Measurements from ENCODE around the gene PRPF39. TPM values are rescaled to one million over a fixed set of nuclear protein-coding genes. Genes with fewer than 3 reads are reported as not detected.

PRPF39 gene
- polyA plus RNA-seq, 3 donors: 3.3 to 26.1 (median 5.4) TPM

DNA sequence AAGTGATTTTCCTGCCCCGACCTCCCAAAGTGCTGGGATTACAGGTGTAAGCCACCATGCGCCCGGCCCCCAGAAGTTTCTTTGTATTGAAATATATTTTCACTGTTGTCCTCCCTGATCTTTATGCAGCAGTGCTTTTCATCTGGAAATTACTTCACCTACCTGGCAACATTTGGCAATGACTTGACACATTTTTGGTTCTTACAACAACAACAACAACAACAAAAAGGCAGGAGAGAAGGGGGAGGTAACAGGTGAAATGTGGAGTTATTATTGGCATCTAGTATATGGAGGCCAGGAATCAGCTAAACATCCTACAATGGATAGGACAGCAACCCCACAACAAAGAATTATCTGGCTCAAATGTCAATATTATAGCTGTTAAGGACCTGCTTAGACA, 65.7 kb downstream of the PRPF39 start:
- no peak for DNase-seq
- peaks cover 0 to 3% (median 0%) of the 10 kb centered on the region in 3 donors for H3K27me3 Mint-ChIP-seq (ENCODE audit: low read depth in 3 of 3)
- H3K9me3 ChIP-seq (replicated peaks in 1 of 2; ENCODE audit: control insufficient read depth in 1 of 2, insufficient read depth in 1 of 2, low read length in 2 of 2): no peaks in the 10 kb centered on the region
- intact Hi-C loops (cut with micrococcal nuclease): no loop called here
- H3K4me1 Mint-ChIP-seq: no peaks in the 10 kb centered on the region
- peaks cover 7% of the 10 kb centered on the region for H3K79me2 ChIP-seq (ENCODE audit: insufficient read depth, low read length)
- no peaks in the 10 kb centered on the region for H4K20me1 ChIP-seq (ENCODE audit: insufficient read depth, low read length)
- no peak overlapping the region for H3K27ac ChIP-seq (ENCODE audit: low read depth in 1 of 2, low read length in 2 of 2)
- no peak overlapping the region for H3K4me3 ChIP-seq (replicated peaks in 1 of 3; ENCODE audit: low read depth in 2 of 3, low read length in 3 of 3)
- H3K9ac ChIP-seq (ENCODE audit: insufficient read depth, low read length, poor library complexity, severe bottlenecking): no peak overlapping the region
- no CpG with 5 or more reads among the region's 3 CpGs for WGBS (ENCODE audit: insufficient coverage)
- H3K27me3 ChIP-seq (ENCODE audit: control insufficient read depth in 2 of 2, insufficient read depth in 2 of 2, low read length in 2 of 2): no peaks in the 10 kb centered on the region
- no peak overlapping the region for H2AFZ ChIP-seq (ENCODE audit: insufficient read depth, low read depth, low read length, poor library complexity, severe bottlenecking)
- no peak overlapping the region for H3K4me2 ChIP-seq (replicated peaks; ENCODE audit: extremely low read depth, low read length, poor library complexity, severe bottlenecking)
- H3K4me3 Mint-ChIP-seq: no peak overlapping the region
- TF ChIP-seq, protein P1, sequence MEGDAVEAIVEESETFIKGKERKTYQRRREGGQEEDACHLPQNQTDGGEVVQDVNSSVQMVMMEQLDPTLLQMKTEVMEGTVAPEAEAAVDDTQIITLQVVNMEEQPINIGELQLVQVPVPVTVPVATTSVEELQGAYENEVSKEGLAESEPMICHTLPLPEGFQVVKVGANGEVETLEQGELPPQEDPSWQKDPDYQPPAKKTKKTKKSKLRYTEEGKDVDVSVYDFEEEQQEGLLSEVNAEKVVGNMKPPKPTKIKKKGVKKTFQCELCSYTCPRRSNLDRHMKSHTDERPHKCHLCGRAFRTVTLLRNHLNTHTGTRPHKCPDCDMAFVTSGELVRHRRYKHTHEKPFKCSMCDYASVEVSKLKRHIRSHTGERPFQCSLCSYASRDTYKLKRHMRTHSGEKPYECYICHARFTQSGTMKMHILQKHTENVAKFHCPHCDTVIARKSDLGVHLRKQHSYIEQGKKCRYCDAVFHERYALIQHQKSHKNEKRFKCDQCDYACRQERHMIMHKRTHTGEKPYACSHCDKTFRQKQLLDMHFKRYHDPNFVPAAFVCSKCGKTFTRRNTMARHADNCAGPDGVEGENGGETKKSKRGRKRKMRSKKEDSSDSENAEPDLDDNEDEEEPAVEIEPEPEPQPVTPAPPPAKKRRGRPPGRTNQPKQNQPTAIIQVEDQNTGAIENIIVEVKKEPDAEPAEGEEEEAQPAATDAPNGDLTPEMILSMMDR (IDR thresholded peaks at IDR 0.05): no peak
- H3K36me3 Mint-ChIP-seq: peaks cover 25 to 40% of the 10 kb centered on the region in 2 donors
- H3K36me3 ChIP-seq (replicated peaks in 1 of 2; ENCODE audit: control insufficient read depth in 1 of 2, insufficient read depth in 2 of 2, low read length in 2 of 2): peaks cover 3 to 29% of the 10 kb centered on the region in 2 donors
- peaks cover 0 to 3% (median 0%) of the 10 kb centered on the region in 7 donors for H3K9me3 Mint-ChIP-seq
- H3K27ac Mint-ChIP-seq: no peak overlapping the region
- H3K4me1 ChIP-seq (ENCODE audit: control insufficient read depth in 1 of 2, insufficient read depth in 2 of 2, low read length in 2 of 2): no peaks in the 10 kb centered on the region

DNA sequence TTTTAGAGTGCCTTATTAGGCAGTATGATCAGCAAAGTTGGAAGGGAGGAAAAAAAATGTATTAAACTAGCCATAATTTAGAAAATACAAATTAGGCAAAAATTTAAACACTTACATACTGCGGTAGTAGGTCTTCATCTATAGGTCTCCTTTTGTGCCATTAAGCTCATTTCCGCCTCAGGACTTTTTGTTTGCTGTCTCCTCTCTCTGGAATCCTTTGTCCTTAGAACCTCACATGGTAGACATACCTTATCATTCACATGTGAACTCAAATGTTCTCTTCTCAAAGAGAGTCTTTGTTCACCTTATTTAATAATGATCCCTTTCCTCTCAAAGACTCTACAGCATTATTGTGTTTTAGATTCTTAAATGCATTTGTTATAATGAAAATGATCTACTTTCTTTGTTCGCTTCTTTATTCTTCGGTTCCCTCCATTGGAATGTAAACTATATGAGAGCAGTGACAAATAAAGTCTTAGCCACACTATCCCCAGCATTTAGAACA, 66.5 kb downstream of the PRPF39 start:
- H3K9me3 ChIP-seq (replicated peaks in 1 of 2; ENCODE audit: control insufficient read depth in 1 of 2, insufficient read depth in 1 of 2, low read length in 2 of 2): no peaks in the 10 kb centered on the region
- peaks cover 3 to 29% of the 10 kb centered on the region in 2 donors for H3K36me3 ChIP-seq (replicated peaks in 1 of 2; ENCODE audit: control insufficient read depth in 1 of 2, insufficient read depth in 2 of 2, low read length in 2 of 2)
- Mint-ChIP-seq H3K27ac (no peak overlapping the region), H3K4me1 (no peaks in the 10 kb centered on the region), H3K9me3 (peaks cover 0 to 2% (median 0%) of the 10 kb centered on the region in 7 donors), H3K36me3 (peaks cover 23 to 32% of the 10 kb centered on the region in 2 donors), H3K27me3 (ENCODE audit: low read depth in 3 of 3) (peaks cover 0 to 3% (median 0%) of the 10 kb centered on the region in 3 donors), H3K4me3 (no peak overlapping the region)
- H3K4me3 ChIP-seq (replicated peaks in 1 of 3; ENCODE audit: low read depth in 2 of 3, low read length in 3 of 3): no peak overlapping the region
- H3K27ac ChIP-seq (ENCODE audit: low read depth in 1 of 2, low read length in 2 of 2): no peak overlapping the region
- no peaks in the 10 kb centered on the region for H3K4me1 ChIP-seq (ENCODE audit: control insufficient read depth in 1 of 2, insufficient read depth in 2 of 2, low read length in 2 of 2)
- H3K27me3 ChIP-seq (ENCODE audit: control insufficient read depth in 2 of 2, insufficient read depth in 2 of 2, low read length in 2 of 2): no peaks in the 10 kb centered on the region
- no peak overlapping the region for H2AFZ ChIP-seq (ENCODE audit: insufficient read depth, low read depth, low read length, poor library complexity, severe bottlenecking)
- 92% methylated on average over 2 of the region's 4 CpGs for WGBS (ENCODE audit: insufficient coverage)
- H4K20me1 ChIP-seq (ENCODE audit: insufficient read depth, low read length): no peaks in the 10 kb centered on the region
- peaks cover 7% of the 10 kb centered on the region for H3K79me2 ChIP-seq (ENCODE audit: insufficient read depth, low read length)
- DNase-seq: no peak
- TF ChIP-seq, protein P1 (IDR thresholded peaks at IDR 0.05): no peak
- no peak overlapping the region for H3K9ac ChIP-seq (ENCODE audit: insufficient read depth, low read length, poor library complexity, severe bottlenecking)
- intact Hi-C loops (cut with micrococcal nuclease): no loop called here
- H3K4me2 ChIP-seq (replicated peaks; ENCODE audit: extremely low read depth, low read length, poor library complexity, severe bottlenecking): no peak overlapping the region

Data from CD14-positive monocyte (primary cell).